DMS 273 treated with DMSO at 0.1 percent for 48 hours (cell line): ENCODE data around the gene KRTAP9-1.
"Not testable (repeated sequence)": the region's sequence is repeated elsewhere in the genome, so short reads cannot be mapped to it uniquely, and the experiment has no call there.

Experiments
- DNase-seq: peaks from one replicate; lab custom pipeline; 2025; lab: John Stamatoyannopoulos, UW

The KRTAP9-1 gene

GRCh38 chr17:41178843-41179616 is 10.7 kb upstream of the KRTAP9-1 start:
- no peak for DNase-seq

GRCh38 chr17:41184480-41184961 is 5.2 kb upstream of the KRTAP9-1 start, which contains the start of gene KRTAP4-1:
Gene KRTAP4-1, minus strand, starts transcription at chr17:41184911. Its CDS starts 57 bp downstream, at chr17:41184854.
- DNase-seq: no peak

GRCh38 chr17:41185001-41185400 is 4.7 kb upstream of the KRTAP9-1 start:
- no peak for DNase-seq

GRCh38 chr17:41186872-41187271 is 2.8 kb upstream of the KRTAP9-1 start:
- no peak for DNase-seq

- no peak for DNase-seq
These were observed 641 bp downstream of the KRTAP9-1 start for GRCh38 chr17:41190328-41190727.

- DNase-seq: no peak
These were observed 6.4 kb downstream of the KRTAP9-1 start for GRCh38 chr17:41196068-41196467.

- no peak for DNase-seq
These were observed 9.9 kb downstream of the KRTAP9-1 start for GRCh38 chr17:41199421-41200078.

GRCh38 chr17:41211845-41212466 is 22.3 kb downstream of the KRTAP9-1 start:
- DNase-seq: no peak

GRCh38 chr17:41212524-41213169 is 23.0 kb downstream of the KRTAP9-1 start:
- DNase-seq: peak; percentile 29

GRCh38 chr17:41215681-41216080 is 26.0 kb downstream of the KRTAP9-1 start:
- DNase-seq: no peak

GRCh38 chr17:41223821-41224220 is 34.1 kb downstream of the KRTAP9-1 start:
- no peak for DNase-seq

- no peak for DNase-seq
These were observed 36.4 kb downstream of the KRTAP9-1 start for GRCh38 chr17:41226051-41226450.

GRCh38 chr17:41226598-41227095 is 37.0 kb downstream of the KRTAP9-1 start, which contains the start of gene KRTAP9-2:
Gene KRTAP9-2, plus strand, starts transcription at chr17:41226648. Its CDS starts 7 bp downstream, at chr17:41226655.
- DNase-seq: not testable (repeated sequence)

- DNase-seq: no peak
These were observed 40.4 kb downstream of the KRTAP9-1 start for GRCh38 chr17:41230094-41230493.

- DNase-seq: no peak
These were observed 42.0 kb downstream of the KRTAP9-1 start for GRCh38 chr17:41231731-41232130.

GRCh38 chr17:41232399-41233105 is 42.9 kb downstream of the KRTAP9-1 start, which contains the start of gene KRTAP9-3:
Gene KRTAP9-3, plus strand, starts transcription at chr17:41232449. Its CDS starts 53 bp downstream, at chr17:41232502.
- DNase-seq: not testable (repeated sequence)

GRCh38 chr17:41237116-41237515 is 47.4 kb downstream of the KRTAP9-1 start:
- not testable (repeated sequence) for DNase-seq

- not testable (repeated sequence) for DNase-seq
These were observed 48.3 kb downstream of the KRTAP9-1 start, which contains the start of gene KRTAP9-8 for GRCh38 chr17:41237949-41238437. Gene KRTAP9-8, plus strand, starts transcription at chr17:41237999. Its CDS starts 53 bp downstream, at chr17:41238052.
